Astrocyte (in vitro differentiated cells and primary cell): ENCODE results near the gene PHETA2. TPM values are rescaled to one million over a fixed set of nuclear protein-coding genes. Genes with fewer than 3 reads are reported as not detected.

Experiments
- DNase-seq: peaks from one replicate; pipeline ENCODE4 v3.0.0-alpha.2; 2010; ENCODE audit warnings: low read depth
- FAIRE-seq: peaks from 2 replicates; lab custom pipeline; 2011; peaks lifted over from hg19 to GRCh38; lab: Jason Lieb, UNC
- H2AFZ ChIP-seq: 2 replicates; pipeline ENCODE4 v1.6.0; 2012; ENCODE audit warnings: low read depth, low read length, inconsistent platforms
- H3K27ac ChIP-seq: 2 replicates; pipeline ENCODE4 v1.5.1; 2011; ENCODE audit warnings: low read depth, low read length, inconsistent platforms
- H3K27me3 ChIP-seq: 2 replicates; pipeline ENCODE4 v1.6.0; 2011; ENCODE audit warnings: low read length, inconsistent platforms; ENCODE audit not compliant: insufficient read depth
- H3K36me3 ChIP-seq: 2 replicates; pipeline ENCODE4 v1.5.1; 2011; ENCODE audit warnings: low read length, inconsistent platforms; ENCODE audit not compliant: insufficient read depth
- H3K4me1 ChIP-seq: 2 replicates; pipeline ENCODE4 v1.5.1; 2011; ENCODE audit warnings: low read length, inconsistent platforms; ENCODE audit not compliant: insufficient read depth
- H3K4me2 ChIP-seq: 2 replicates; pipeline ENCODE4 v1.6.0; 2012; ENCODE audit warnings: low read length, inconsistent platforms
- H3K4me3 ChIP-seq: 2 replicates; pipeline ENCODE4 v1.5.1; 2011; ENCODE audit warnings: low read depth, mild to moderate bottlenecking, low read length, inconsistent platforms; ENCODE audit not compliant: insufficient read depth
- H3K79me2 ChIP-seq: 2 replicates; pipeline ENCODE4 v1.6.0; 2012; ENCODE audit warnings: mild to moderate bottlenecking, low read length, inconsistent platforms; ENCODE audit not compliant: insufficient read depth
- H3K9ac ChIP-seq: 2 replicates; pipeline ENCODE4 v1.6.0; 2012; ENCODE audit warnings: mild to moderate bottlenecking, low read length, inconsistent platforms
- H3K9me3 ChIP-seq: 2 replicates; pipeline ENCODE4 v1.5.1; 2012; ENCODE audit warnings: low read depth, mild to moderate bottlenecking, low read length, inconsistent platforms; ENCODE audit not compliant: insufficient read depth
- H4K20me1 ChIP-seq: 2 replicates; pipeline ENCODE4 v1.6.0; 2012; ENCODE audit warnings: low read length, inconsistent platforms; ENCODE audit not compliant: insufficient read depth
- H3K27ac Mint-ChIP-seq: one replicate; pipeline ENCODE4 v1.8.0; 2021; ENCODE audit warnings: mild to moderate bottlenecking, mixed read lengths; ENCODE audit not compliant: unreplicated experiment
- H3K27me3 Mint-ChIP-seq: one replicate; pipeline ENCODE4 v1.8.0; 2021; ENCODE audit warnings: low read depth, mixed read lengths; ENCODE audit not compliant: unreplicated experiment
- H3K36me3 Mint-ChIP-seq: one replicate; pipeline ENCODE4 v1.8.0; 2021; ENCODE audit warnings: low read depth, mixed read lengths; ENCODE audit not compliant: unreplicated experiment
- H3K4me1 Mint-ChIP-seq: one replicate; pipeline ENCODE4 v1.8.0; 2021; ENCODE audit warnings: low read depth, mixed read lengths; ENCODE audit not compliant: unreplicated experiment
- H3K4me3 Mint-ChIP-seq: one replicate; pipeline ENCODE4 v1.8.0; 2021; ENCODE audit warnings: mild to moderate bottlenecking, moderate library complexity, mixed read lengths; ENCODE audit not compliant: unreplicated experiment
- H3K9me3 Mint-ChIP-seq: one replicate; pipeline ENCODE4 v1.8.0; 2021; ENCODE audit warnings: mild to moderate bottlenecking, mixed read lengths; ENCODE audit not compliant: unreplicated experiment
- CTCF ChIP-seq: IDR thresholded peaks from 2 replicates; pipeline ENCODE4 v1.5.1; 2011; ENCODE audit warnings: low read depth, mild to moderate bottlenecking, inconsistent platforms, low read length, moderate library complexity; ENCODE audit not compliant: insufficient read depth
- EZH2 ChIP-seq: IDR thresholded peaks from 2 replicates; pipeline ENCODE4 v1.6.1; 2012; ENCODE audit warnings: mild to moderate bottlenecking, low read length, inconsistent platforms; ENCODE audit not compliant: insufficient read depth
- total RNA-seq: library from RNA; stranded (reverse); gene quantifications from 2 replicates; pipeline ENCODE4 v1.2.1, GENCODE V29; 2021

PHETA2 gene
- total RNA-seq, 1 donor from 2014 or later, result 0.18 TPM

GRCh38 chr22:42077486-42078125 is 3.6 kb downstream of the PHETA2 start:
- Mint-ChIP-seq H3K27ac (no peak overlapping the region), H3K36me3 (peaks cover 2% of the 10 kb centered on the region), H3K9me3 (peaks cover 11% of the 10 kb centered on the region), H3K4me3 (no peak overlapping the region), H3K27me3 (no peaks in the 10 kb centered on the region), H3K4me1 (no peaks in the 10 kb centered on the region)
- Histone ChIP-seq H3K4me1 (peaks cover 22% of the 10 kb centered on the region), H3K9me3 (no peaks in the 10 kb centered on the region), H2AFZ (no peak overlapping the region), H3K27ac (no peak overlapping the region), H4K20me1 (no peaks in the 10 kb centered on the region), H3K4me3 (no peak overlapping the region), H3K27me3 (no peaks in the 10 kb centered on the region), H3K79me2 (peaks cover 27% of the 10 kb centered on the region), H3K4me2 (no peak overlapping the region), H3K36me3 (no peaks in the 10 kb centered on the region), H3K9ac (no peak overlapping the region)
- no peak for TF ChIP-seq EZH2
- no peak for TF ChIP-seq CTCF
- DNase-seq (no peak), FAIRE-seq (no peak)

DNA sequence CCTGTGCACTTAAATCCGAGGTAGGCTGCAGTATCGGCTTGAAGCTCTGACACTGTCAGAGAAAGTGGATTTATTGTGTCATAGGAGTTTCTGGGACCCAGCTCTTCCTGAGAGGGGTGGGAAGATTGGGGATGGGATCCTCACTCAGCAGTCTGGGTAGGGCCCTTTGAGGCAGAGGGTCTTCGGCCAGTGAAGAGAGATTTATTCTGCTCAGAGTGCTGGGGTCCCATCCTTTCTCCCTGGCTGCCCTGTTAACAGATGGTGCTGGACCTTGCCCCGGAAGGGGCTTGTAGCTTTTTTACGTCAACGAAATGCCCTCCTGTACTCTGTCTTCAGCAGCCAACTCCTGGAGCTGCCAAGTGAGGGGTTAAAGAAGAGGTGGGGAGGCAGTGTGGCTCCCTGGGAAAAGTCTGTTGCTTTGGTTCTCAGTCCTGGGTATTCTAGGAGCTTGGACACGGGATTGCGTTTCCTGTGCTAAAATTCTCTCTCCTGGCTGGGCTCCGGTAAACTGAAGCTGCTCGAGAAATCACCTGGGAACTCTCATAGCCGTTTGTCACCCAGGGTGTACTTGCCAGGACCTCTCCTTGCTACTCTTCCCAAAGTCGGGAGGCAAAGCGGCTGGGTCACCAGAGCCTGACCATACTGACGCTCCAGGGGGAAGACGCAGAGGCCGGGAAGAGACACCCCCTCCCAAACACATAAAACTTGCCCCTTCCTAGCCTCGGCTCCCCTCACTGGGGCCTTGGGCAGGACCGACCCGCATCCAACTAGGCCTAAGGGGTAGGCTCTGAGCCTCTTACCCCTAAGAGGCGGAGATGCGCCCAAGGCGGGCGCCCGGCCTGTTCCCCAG is 4.6 kb downstream of the PHETA2 start:
- Mint-ChIP-seq H3K4me1 (no peaks in the 10 kb centered on the region), H3K27me3 (no peaks in the 10 kb centered on the region), H3K36me3 (peaks cover 5% of the 10 kb centered on the region), H3K4me3 (peak overlapping the region; percentile 92), H3K27ac (peak overlapping the region; percentile 90), H3K9me3 (peaks cover 7% of the 10 kb centered on the region)
- Histone ChIP-seq H3K4me2 (peak overlapping the region; percentile 96), H4K20me1 (no peaks in the 10 kb centered on the region), H3K27me3 (no peaks in the 10 kb centered on the region), H3K9ac (peak overlapping the region; percentile 93), H3K36me3 (no peaks in the 10 kb centered on the region), H3K4me1 (peaks cover 20% of the 10 kb centered on the region), H3K79me2 (peaks cover 27% of the 10 kb centered on the region), H3K9me3 (no peaks in the 10 kb centered on the region), H2AFZ (peak overlapping the region; percentile 68), H3K27ac (peak overlapping the region; percentile 96), H3K4me3 (peak overlapping the region; percentile 53)
- TF ChIP-seq EZH2 (no peak), CTCF (no peak)
- DNase-seq (no peak), FAIRE-seq (no peak)
